Pancreas (tissue), 10 donors: Measurements from ENCODE around the gene ANKRD53. TPM values are rescaled to one million over a fixed set of nuclear protein-coding genes. Genes with fewer than 3 reads are reported as not detected.

Experiments used
- ATAC-seq, 4 donors: fragments of 200-7000 bp; cut with Tn5 transposase; one replicate each; pipeline versions ENCODE4 v1.8.0 to v1.9.1; 2020; ENCODE audit warnings: mild to moderate bottlenecking in 4 of 4, moderate library complexity in 4 of 4
- DNase-seq, 6 donors: peaks; one replicate each; pipeline ENCODE4 v3.0.0-alpha.2; 2020
- FAIRE-seq: peaks from 2 replicates; lab custom pipeline; 2012; peaks lifted over from hg19 to GRCh38; lab: Jason Lieb, UNC
- H3K27ac ChIP-seq, 4 donors: fragments of 200-600 bp; sonication (generic); 1 replicate in 3 of 4; 2 replicates in 1 of 4; pipeline versions ENCODE4 v1.5.0 to v1.8.0; 2020
- H3K27me3 ChIP-seq, 4 donors: fragments of 200-600 bp; one replicate each; pipeline ENCODE4 v1.8.0; 2021
- H3K36me3 ChIP-seq, 3 donors: fragments of 200-600 bp; sonication (generic) in 1 of 3; one replicate each; pipeline versions ENCODE4 v1.5.0 to v1.8.0; 2020 to 2021
- H3K4me1 ChIP-seq, 3 donors: fragments of 200-600 bp; one replicate each; pipeline ENCODE4 v1.8.0; 2021
- H3K4me3 ChIP-seq, 4 donors: fragments of 200-600 bp; sonication (generic) in 2 of 4; one replicate each; pipeline versions ENCODE4 v1.5.0 to v1.8.0; 2020 to 2021
- H3K9me3 ChIP-seq, 4 donors: fragments of 200-600 bp; one replicate each; pipeline ENCODE4 v1.8.0; 2021
- CTCF ChIP-seq, 4 donors: fragments of 200-600 bp; sonication (generic) in 3 of 4; IDR thresholded peaks; one replicate each; pipeline versions ENCODE4 v1.5.0 to v1.8.0; 2021; ENCODE audit warnings: antibody characterized with exemption in 4 of 4
- WGBS, 2 donors: extraction: QIAGEN DNeasy Blood & Tissue Kit; methylation state at CpG; one replicate each; pipeline ENCODE4 v1.1.7; 2013; 5-methylcytosine and 5-hydroxymethylcytosine counted together
- intact Hi-C, 3 donors: fragments of 100-400 bp; cut with DNase I; formaldehyde crosslinking; loops; one replicate each; pipeline versions ENCODE4 v1.11.1 to v1.14.2; 2022
- polyA plus RNA-seq, 2 donors: library from polyadenylated mRNA; stranded (reverse); fragments of 200-250 nt; gene quantifications; one replicate each; pipeline ENCODE4 v1.2.3, GENCODE V29; 2013
- total RNA-seq, 6 donors: library from RNA; stranded (reverse); fragmentation: NEBNext Ultra II Directional in 4 of 6; extraction: Animal tissue kit (Norgen Biotek cat#: 25700) in 4 of 6; gene quantifications; one replicate each; pipeline versions ENCODE4 v1.2.1 to v1.2.4, GENCODE V29; 2021 to 2023
- donor health status: healthy with polysubstance abuse.
- donor health status: DM: no; HTN: no; CAD: no; lungs with moderate emphysema.
- donor health status: DM: no; HTN: no; CAD: no.
- donor health status: control.
- donor health status: control.
- donor health status: Bipolar disorder and iron deficiency.
- donor health status: DM: yes; HTN: yes; CAD: no.
- donor health status: DM: no; HTN: no; CAD: no.
- donor health status: DM: no; HTN: no; CAD: no.
- donor health status: DM: yes; HTN: yes; CAD: no.

The ANKRD53 gene
- total and polyA plus RNA-seq, 8 donors = 3.5 to 10.2 (median 6.8) TPM

- no peak for TF ChIP-seq CTCF (IDR thresholded peaks at IDR 0.05)
- no peaks in the 10 kb centered on the region for H3K27me3 ChIP-seq
- H3K4me3 ChIP-seq = no peak overlapping the region
- H3K36me3 ChIP-seq = no peaks in the 10 kb centered on the region
- intact Hi-C loops = no loop called here
- no peak for DNase-seq
- no peak for ATAC-seq
- H3K4me1 ChIP-seq = no peaks in the 10 kb centered on the region
- no peaks in the 10 kb centered on the region for H3K9me3 ChIP-seq
- 61 to 70% methylated on average over 11 of the region's 11 CpGs for WGBS, 2 donors
- no peak overlapping the region for H3K27ac ChIP-seq
- no peak for FAIRE-seq
These were observed 25.7 kb downstream of the ANKRD53 start for GRCh38 chr2:71003966-71004755.

- ATAC-seq (no peak), FAIRE-seq (no peak), DNase-seq (no peak)
- intact Hi-C loops = no loop called here
- Histone ChIP-seq H3K27me3 (no peaks in the 10 kb centered on the region), H3K36me3 (no peaks in the 10 kb centered on the region), H3K4me1 (no peaks in the 10 kb centered on the region), H3K4me3 (no peak overlapping the region), H3K9me3 (no peaks in the 10 kb centered on the region), H3K27ac (no peak overlapping the region)
- TF ChIP-seq CTCF (IDR thresholded peaks at IDR 0.05) = no peak
- WGBS, 2 donors = 68 to 74% methylated on average over 6 of the region's 6 CpGs
These were observed 26.4 kb downstream of the ANKRD53 start for GRCh38 chr2:71004857-71005256.

- Histone ChIP-seq H3K4me3 (no peak overlapping the region), H3K9me3 (no peaks in the 10 kb centered on the region), H3K27ac (no peak overlapping the region), H3K27me3 (no peaks in the 10 kb centered on the region), H3K4me1 (no peaks in the 10 kb centered on the region), H3K36me3 (no peaks in the 10 kb centered on the region)
- DNase-seq (no peak), FAIRE-seq (no peak), ATAC-seq (no peak)
- intact Hi-C loops = no loop called here
- TF ChIP-seq CTCF (IDR thresholded peaks at IDR 0.05) = no peak
- 63 to 69% methylated on average over 10 of the region's 10 CpGs for WGBS, 2 donors
These were observed 27.1 kb downstream of the ANKRD53 start for GRCh38 chr2:71005271-71006202.

GRCh38 chr2:71006323-71006722 is 27.9 kb downstream of the ANKRD53 start:
- TF ChIP-seq CTCF (IDR thresholded peaks at IDR 0.05) = no peak
- WGBS, 2 donors = 52 to 61% methylated on average over 2 of the region's 2 CpGs
- H3K27ac ChIP-seq = no peak overlapping the region
- no peaks in the 10 kb centered on the region for H3K9me3 ChIP-seq
- intact Hi-C loops = no loop called here
- DNase-seq (no peak), FAIRE-seq (no peak), ATAC-seq (no peak)
- no peaks in the 10 kb centered on the region for H3K4me1 ChIP-seq
- no peaks in the 10 kb centered on the region for H3K27me3 ChIP-seq
- H3K4me3 ChIP-seq = no peak overlapping the region
- H3K36me3 ChIP-seq = no peaks in the 10 kb centered on the region
